BJ (cell line): ENCODE measurements around the gene ZNF823. TPM values are rescaled to one million over a fixed set of nuclear protein-coding genes. Genes with fewer than 3 reads are reported as not detected.

Experiments used
- CTCF ChIA-PET: fragments of 350-600 bp; formaldehyde crosslinking; extraction: SDS; loops from one replicate; lab custom pipeline; 2021; ENCODE audit warnings: antibody characterized with exemption, inconsistent platforms; lab: Yijun Ruan, JAX
- POLR2A ChIA-PET: fragments of 300-600 bp; sonication (Branson Sonifier 250); formaldehyde crosslinking; extraction: SDS; loops from one replicate; lab custom pipeline; 2021; ENCODE audit warnings: antibody characterized with exemption; lab: Charles Lee
- DNase-seq: peaks from one replicate; pipeline ENCODE4 v3.0.0-alpha.2; 2011; ENCODE audit warnings: low read depth
- H3K27me3 ChIP-seq: 2 replicates; pipeline ENCODE4 v1.6.0; 2011; ENCODE audit warnings: low read length; ENCODE audit not compliant: control insufficient read depth, insufficient read depth
- H3K36me3 ChIP-seq: 2 replicates; pipeline ENCODE4 v1.5.1; 2011; ENCODE audit warnings: low read length; ENCODE audit not compliant: control insufficient read depth, insufficient read depth
- H3K4me3 ChIP-seq: 2 replicates; pipeline ENCODE4 v1.5.1; 2011; ENCODE audit warnings: low read depth, mild to moderate bottlenecking, control low read depth, low read length
- CTCF ChIP-seq: IDR thresholded peaks from 2 replicates; pipeline ENCODE4 v1.5.1; 2011; ENCODE audit warnings: low read depth, mild to moderate bottlenecking, control low read depth, inconsistent platforms, low read length, moderate library complexity; ENCODE audit not compliant: insufficient read depth
- polyA plus RNA-seq: library from polyadenylated mRNA; depleted of rRNA; stranded (reverse); fragments of >200 nt; gene quantifications from 2 replicates; pipeline ENCODE4 v1.2.3, GENCODE V29; 2011

The ZNF823 gene
- polyA plus RNA-seq, 1 experiment = 1.9 TPM

- ChIA-PET POLR2A (no interaction called here), CTCF (no interaction called here)
- TF ChIP-seq CTCF = no peak
These were observed 46.5 kb downstream of the ZNF823 start for GRCh38 chr19:11692127-11692790.

GRCh38 chr19:11685676-11686650 is 52.8 kb downstream of the ZNF823 start:
- POLR2A ChIA-PET = no interaction called here
- DNase-seq = no peak
- Histone ChIP-seq H3K27me3 (no peaks in the 10 kb centered on the region), H3K36me3 (no peaks in the 10 kb centered on the region; the same call in none of the 2 replicates), H3K4me3 (no peak overlapping the region)
- TF ChIP-seq CTCF = no peak
- CTCF ChIA-PET = interaction anchor here (1.5 kb wide), 1 partner anchor 129 kb away, joined by 5 read pairs; no protein-coding TSS in a partner anchor

More at GRCh38 chr19:11692127-11692790, 46.5 kb downstream of the ZNF823 start:
- no peak for DNase-seq
- no peaks in the 10 kb centered on the region for H3K27me3 ChIP-seq
- no peaks in the 10 kb centered on the region for H3K36me3 ChIP-seq
- H3K4me3 ChIP-seq = no peak overlapping the region

GRCh38 chr19:11684987-11685675 is 53.6 kb downstream of the ZNF823 start:
- Histone ChIP-seq H3K4me3 (no peak overlapping the region), H3K36me3 (no peaks in the 10 kb centered on the region; the same call in none of the 2 replicates), H3K27me3 (no peaks in the 10 kb centered on the region)
- no peak for DNase-seq
- ChIA-PET CTCF (no interaction called here), POLR2A (no interaction called here)
- TF ChIP-seq CTCF = no peak

GRCh38 chr19:11680689-11681302 is 58.0 kb downstream of the ZNF823 start:
- no peak for TF ChIP-seq CTCF
- Histone ChIP-seq H3K4me3 (no peak overlapping the region), H3K27me3 (no peaks in the 10 kb centered on the region), H3K36me3 (no peaks in the 10 kb centered on the region; the same call in none of the 2 replicates)
- no peak for DNase-seq
- POLR2A ChIA-PET = no interaction called here
- CTCF ChIA-PET = no interaction called here
